H1 (cell line): ENCODE measurements around the gene PAX8. TPM values are rescaled to one million over a fixed set of nuclear protein-coding genes. Genes with fewer than 3 reads are reported as not detected.

ENCODE experiments used
- CTCF ChIA-PET: fragments of 300-600 bp; sonication (Branson Sonifier 250); formaldehyde crosslinking; loops from one replicate; lab custom pipeline; 2021; ENCODE audit not compliant: partially characterized antibody; lab: Charles Lee
- POLR2A ChIA-PET: fragments of 300-600 bp; sonication (Branson Sonifier 250); formaldehyde crosslinking; loops from one replicate; lab custom pipeline; 2021; ENCODE audit warnings: inconsistent platforms; ENCODE audit not compliant: partially characterized antibody; lab: Charles Lee
- DNase-seq, 2 experiments: peaks; one replicate each; pipeline versions ENCODE4 v3.0.0 to v3.0.0-alpha.2; 2010 to 2022; ENCODE audit warnings: low spot score in 2 of 2, low read depth in 1 of 2, mixed read lengths in 1 of 2
- FAIRE-seq: peaks from 2 replicates; lab custom pipeline; 2011; peaks lifted over from hg19 to GRCh38; lab: Jason Lieb, UNC
- H2AFZ ChIP-seq: 2 replicates; pipeline ENCODE4 v1.8.1; 2012; ENCODE audit warnings: low read length, inconsistent platforms
- H2AK5ac ChIP-seq: 2 replicates; pipeline ENCODE4 v1.6.1; 2013; ENCODE audit warnings: low read depth, low read length
- H2BK120ac ChIP-seq: replicated peaks from 2 replicates; pipeline ENCODE3; 2013; ENCODE audit warnings: low read depth, low read length, inconsistent platforms
- H2BK12ac ChIP-seq: 2 replicates; pipeline ENCODE4 v1.6.1; 2013; ENCODE audit warnings: low read depth, low read length
- H2BK15ac ChIP-seq: 2 replicates; pipeline ENCODE4 v1.6.1; 2013; ENCODE audit warnings: low read length
- H2BK20ac ChIP-seq: 2 replicates; pipeline ENCODE4 v1.6.1; 2013; ENCODE audit warnings: low read length
- H2BK5ac ChIP-seq: 2 replicates; pipeline ENCODE4 v1.6.1; 2013; ENCODE audit warnings: low read depth, low read length
- H3K14ac ChIP-seq: 2 replicates; pipeline ENCODE4 v1.6.1; 2013; ENCODE audit warnings: inconsistent platforms; ENCODE audit not compliant: insufficient read length
- H3K18ac ChIP-seq: 2 replicates; pipeline ENCODE4 v1.6.1; 2013; ENCODE audit warnings: low read length; ENCODE audit errors: extremely low read depth
- H3K23ac ChIP-seq: 2 replicates; pipeline ENCODE4 v1.6.1; 2013; ENCODE audit warnings: inconsistent platforms; ENCODE audit not compliant: insufficient read length
- H3K23me2 ChIP-seq: 2 replicates; pipeline ENCODE4 v1.6.1; 2013; ENCODE audit warnings: low read depth, low read length
- H3K27ac ChIP-seq: 2 replicates; pipeline ENCODE4 v1.6.1; 2011; ENCODE audit warnings: low read depth, low read length, inconsistent platforms
- H3K27me3 ChIP-seq, 4 experiments: replicated peaks in 1 of 4; 1 replicate in 1 of 4; 2 replicates in 3 of 4; pipeline versions ENCODE4 v1.6.1 to v1.8.1; 2011 to 2013; ENCODE audit warnings: low read length in 3 of 4, mild to moderate bottlenecking in 3 of 4, inconsistent platforms in 2 of 4, mixed read lengths in 2 of 4, moderate library complexity in 1 of 4; ENCODE audit not compliant: control insufficient read depth in 3 of 4, insufficient read depth in 3 of 4; ENCODE audit errors: extremely low read depth in 1 of 4
- H3K36me3 ChIP-seq, 4 experiments: 2 replicates each; pipeline versions ENCODE4 v1.6.1 to v1.8.1; 2011 to 2013; ENCODE audit warnings: mild to moderate bottlenecking in 4 of 4, low read length in 3 of 4, moderate library complexity in 2 of 4, control low read depth in 1 of 4, inconsistent platforms in 1 of 4; ENCODE audit not compliant: insufficient read depth in 4 of 4, control insufficient read depth in 2 of 4
- H3K4ac ChIP-seq: replicated peaks from 2 replicates; pipeline ENCODE3; 2013; ENCODE audit warnings: low read length, low read depth, mixed read lengths, inconsistent platforms; ENCODE audit not compliant: insufficient read length
- H3K4me1 ChIP-seq, 4 experiments: replicated peaks in 1 of 4; 1 replicate in 1 of 4; 2 replicates in 3 of 4; pipeline versions ENCODE4 v1.6.1 to v1.8.1; 2011 to 2013; ENCODE audit warnings: low read length in 3 of 4, inconsistent platforms in 2 of 4, mixed read lengths in 1 of 4; ENCODE audit not compliant: insufficient read depth in 4 of 4, control insufficient read depth in 3 of 4
- H3K4me2 ChIP-seq, 2 experiments: 2 replicates each; pipeline versions ENCODE4 v1.6.1 to v1.8.1; 2011 to 2013; ENCODE audit warnings: low read depth in 2 of 2, low read length in 2 of 2, control low read depth in 1 of 2, inconsistent platforms in 1 of 2, mild to moderate bottlenecking in 1 of 2; ENCODE audit not compliant: insufficient read depth in 1 of 2
- H3K4me3 ChIP-seq, 4 experiments: fragments of 200-600, 300-600 bp in 1 of 4; sonication (generic), shearing (Covaris generic), sonication (Bioruptor Twin) in 1 of 4; 2 replicates each; pipeline versions ENCODE4 v1.5.1 to v1.8.1; 2011 to 2016; ENCODE audit warnings: low read length in 4 of 4, low read depth in 3 of 4, control low read depth in 2 of 4, inconsistent platforms in 2 of 4, mild to moderate bottlenecking in 2 of 4, mixed read lengths in 1 of 4, moderate library complexity in 1 of 4; ENCODE audit not compliant: insufficient read depth in 2 of 4; ENCODE audit errors: extremely low read depth in 1 of 4
- H3K56ac ChIP-seq: replicated peaks from 2 replicates; pipeline ENCODE3; 2013; ENCODE audit warnings: low read depth, mild to moderate bottlenecking, mixed read lengths, low read length, inconsistent platforms; ENCODE audit not compliant: insufficient read length
- H3K79me1 ChIP-seq: 2 replicates; pipeline ENCODE4 v1.6.1; 2013; ENCODE audit warnings: low read depth, low read length, control low read depth
- H3K79me2 ChIP-seq, 2 experiments: 2 replicates each; pipeline versions ENCODE4 v1.6.1 to v1.8.1; 2012 to 2013; ENCODE audit warnings: low read length in 2 of 2, mild to moderate bottlenecking in 2 of 2, inconsistent platforms in 1 of 2; ENCODE audit not compliant: insufficient read depth in 2 of 2, control insufficient read depth in 1 of 2
- H3K9ac ChIP-seq, 4 experiments: replicated peaks in 1 of 4; 1 replicate in 1 of 4; 2 replicates in 3 of 4; pipeline versions ENCODE4 v1.6.1 to v1.8.1; 2011 to 2013; ENCODE audit warnings: low read depth in 3 of 4, low read length in 3 of 4, control low read depth in 2 of 4, mild to moderate bottlenecking in 2 of 4, moderate library complexity in 2 of 4, inconsistent platforms in 1 of 4; ENCODE audit errors: extremely low read depth in 1 of 4
- H3K9me3 ChIP-seq, 2 experiments: 2 replicates each; pipeline versions ENCODE4 v1.6.1 to v1.8.1; 2012 to 2013; ENCODE audit warnings: mild to moderate bottlenecking in 2 of 2, moderate library complexity in 2 of 2, control low read depth in 1 of 2, inconsistent platforms in 1 of 2, low read depth in 1 of 2, low read length in 1 of 2, mixed read lengths in 1 of 2; ENCODE audit not compliant: insufficient read depth in 2 of 2
- H4K20me1 ChIP-seq, 2 experiments: replicated peaks in 1 of 2; 2 replicates each; pipeline versions ENCODE3 to v1.8.1; 2011 to 2013; ENCODE audit warnings: inconsistent platforms in 2 of 2, low read length in 2 of 2, mild to moderate bottlenecking in 1 of 2; ENCODE audit not compliant: insufficient read depth in 2 of 2, control insufficient read depth in 1 of 2
- H4K5ac ChIP-seq: 2 replicates; pipeline ENCODE4 v1.6.1; 2013; ENCODE audit warnings: low read length, low read depth, mixed read lengths, inconsistent platforms; ENCODE audit not compliant: insufficient read length
- H4K8ac ChIP-seq: 2 replicates; pipeline ENCODE4 v1.8.0; 2013; ENCODE audit warnings: mild to moderate bottlenecking, moderate library complexity, low read length, inconsistent platforms; ENCODE audit not compliant: insufficient read depth; ENCODE audit errors: extremely low read depth
- H4K91ac ChIP-seq: replicated peaks from 2 replicates; pipeline ENCODE3; 2013; ENCODE audit warnings: low read length, mixed read lengths, inconsistent platforms; ENCODE audit not compliant: insufficient read length
- CBX5 ChIP-seq: fragments of 300-800, 300-1000 bp; sonication (generic); IDR thresholded peaks from 2 replicates; pipeline ENCODE4 v1.7.1; 2016; ENCODE audit warnings: antibody characterized with exemption, low read length, low read depth
- CEBPB ChIP-seq: IDR thresholded peaks from 2 replicates; pipeline ENCODE4 v1.6.1; 2012; ENCODE audit warnings: low read depth, low read length
- CTBP2 ChIP-seq: IDR thresholded peaks from 2 replicates; pipeline ENCODE4 v1.7.0; 2011; ENCODE audit warnings: borderline replicate concordance, mild to moderate bottlenecking, moderate library complexity, mixed read lengths, low read length; ENCODE audit not compliant: insufficient read depth, insufficient read length
- HDAC2 ChIP-seq, 2 experiments: fragments of 300-600 bp in 1 of 2; sonication (generic) in 1 of 2; IDR thresholded peaks; 2 replicates each; pipeline ENCODE4 v1.6.1; 2011 to 2012; ENCODE audit warnings: low read depth in 2 of 2, low read length in 2 of 2, mild to moderate bottlenecking in 2 of 2, moderate library complexity in 2 of 2, borderline replicate concordance in 1 of 2, inconsistent platforms in 1 of 2
- JUN ChIP-seq: IDR thresholded peaks from 2 replicates; pipeline ENCODE4 v1.6.1; 2011; ENCODE audit warnings: low read depth, mild to moderate bottlenecking, improper control_type of control experiment, low read length
- JUND ChIP-seq: IDR thresholded peaks from 2 replicates; pipeline ENCODE4 v1.6.1; 2011; ENCODE audit warnings: mild to moderate bottlenecking, improper control_type of control experiment, low read length
- KDM4A ChIP-seq: IDR thresholded peaks from one replicate; pipeline ENCODE4 v1.7.1; 2012; ENCODE audit warnings: low read depth, mild to moderate bottlenecking, moderate library complexity, low read length, inconsistent platforms; ENCODE audit not compliant: severe bottlenecking
- KDM5A ChIP-seq: fragments of 200-600 bp; IDR thresholded peaks from 2 replicates; pipeline ENCODE4 v1.7.1; 2012; ENCODE audit warnings: mild to moderate bottlenecking, low read length, inconsistent platforms, mixed read lengths
- PHF8 ChIP-seq: fragments of 200-600 bp; sonication (generic); conservative IDR thresholded peaks from 2 replicates; pipeline ENCODE4 v1.7.1; 2012; ENCODE audit warnings: low read depth, mild to moderate bottlenecking, inconsistent platforms, low read length, moderate library complexity
- POLR2AphosphoS5 ChIP-seq: IDR thresholded peaks from 2 replicates; pipeline ENCODE4 v1.6.1; 2011; ENCODE audit warnings: low read depth, low read length
- RFX5 ChIP-seq: IDR thresholded peaks from 2 replicates; pipeline ENCODE4 v1.6.1; 2011; ENCODE audit warnings: low read depth, low read length, improper control_type of control experiment, borderline replicate concordance
- SIN3A ChIP-seq, 2 experiments: IDR thresholded peaks in 1 of 2; conservative IDR thresholded peaks in 1 of 2; 2 replicates each; pipeline ENCODE4 v1.6.1; 2011 to 2012; ENCODE audit warnings: low read length in 2 of 2, improper control_type of control experiment in 1 of 2, low read depth in 1 of 2, mild to moderate bottlenecking in 1 of 2
- SIX5 ChIP-seq: IDR thresholded peaks from 2 replicates; pipeline ENCODE4 v1.6.1; 2011; ENCODE audit warnings: mild to moderate bottlenecking, low read depth, low read length
- WGBS, 2 experiments: shearing (Covaris generic) in 1 of 2; methylation state at CpG; one replicate each; pipeline versions ENCODE4 v1.1.6 to v1.1.7; 2013 to 2015; ENCODE audit warnings: low lambda C conversion rate in 2 of 2, mixed read lengths in 2 of 2, inconsistent platforms in 1 of 2, low coverage in 1 of 2, missing lambda C conversion rate in 1 of 2; ENCODE audit not compliant: insufficient replicate concordance in 2 of 2, insufficient coverage in 1 of 2, insufficient read length in 1 of 2; ENCODE audit errors: extremely low coverage in 1 of 2, missing lambda C conversion rate in 1 of 2; 5-methylcytosine and 5-hydroxymethylcytosine counted together
- polyA plus RNA-seq, 7 experiments: library from polyadenylated mRNA; depleted of rRNA in 3 of 7; stranded (reverse) in 5 of 7; unstranded in 2 of 7; fragments of >200 nt in 5 of 7; fragments of 200-250 nt in 2 of 7; gene quantifications; 1 replicate in 5 of 7; 2 replicates in 1 of 7; 4 replicates in 1 of 7; pipeline versions ENCODE4 v1.2.1 to v1.2.3, GENCODE V29; 2011 to 2013; ENCODE audit warnings: missing spikeins in 2 of 7, mixed read lengths in 2 of 7
- total RNA-seq: library from RNA; stranded (reverse); fragmentation: NEBNext Ultra II Directional; extraction: Animal tissue kit (Norgen Biotek cat#: 25700); gene quantifications from 2 replicates; pipeline ENCODE4 v1.2.1, GENCODE V29; 2021

The PAX8 gene
- total and polyA plus RNA-seq, 2 of the 8 experiments (the other 6 are each of a cell fraction or from before 2014, with no cell fraction given): 0.02 TPM; not detected in 1

GRCh38 chr2:113169586-113169985, 109.1 kb downstream of the PAX8 start:
- H2BK5ac ChIP-seq: no peak overlapping the region
- no peaks in the 10 kb centered on the region for H3K36me3 ChIP-seq
- peaks cover 0 to under 1% (median under 1%) of the 10 kb centered on the region in 4 experiments; a peak in 1 of 7 replicates for H3K27me3 ChIP-seq
- no peak overlapping the region for H3K4me3 ChIP-seq
- no peak overlapping the region for H3K4ac ChIP-seq
- H3K79me2 ChIP-seq: no peaks in the 10 kb centered on the region
- no peaks in the 10 kb centered on the region for H3K79me1 ChIP-seq
- no peak overlapping the region for H4K91ac ChIP-seq
- H3K9ac ChIP-seq: no peak overlapping the region
- no peak overlapping the region for H2AFZ ChIP-seq
- no peak overlapping the region for H3K14ac ChIP-seq
- H2BK20ac ChIP-seq: no peak overlapping the region
- H4K20me1 ChIP-seq: no peaks in the 10 kb centered on the region
- H3K23me2 ChIP-seq: no peaks in the 10 kb centered on the region
- no peak overlapping the region for H3K27ac ChIP-seq
- no peak overlapping the region for H3K4me2 ChIP-seq
- H4K5ac ChIP-seq: no peak overlapping the region
- ChIA-PET CTCF (interaction anchor here (1.5 kb wide), 1 partner anchor 33 kb away, joined by 4 read pairs; no protein-coding TSS in a partner anchor), POLR2A (no interaction called here)
- H3K4me1 ChIP-seq: peaks cover 0 to 6% (median 0%) of the 10 kb centered on the region in 4 experiments; a peak in 3 of 7 replicates
- no peak overlapping the region for H2AK5ac ChIP-seq
- DNase-seq: no peak
- 97% methylated on average over 3 of the region's 3 CpGs; no CpG with 5 or more reads in 1 of the 2 experiments for whole genome bisulfite sequencing, 2 experiments
- FAIRE-seq: no peak
- no peak overlapping the region for H3K18ac ChIP-seq
- no peaks in the 10 kb centered on the region for H3K9me3 ChIP-seq
- no peak overlapping the region for H2BK12ac ChIP-seq
- H4K8ac ChIP-seq: no peak overlapping the region
- H3K56ac ChIP-seq: no peak overlapping the region
- H3K23ac ChIP-seq: no peak overlapping the region
- H2BK15ac ChIP-seq: no peak overlapping the region
- no peak overlapping the region for H2BK120ac ChIP-seq
- no peak for TF ChIP-seq JUND
- no peak for TF ChIP-seq SIN3A (conservative IDR thresholded peaks at IDR 0.05 in 1 of 2, IDR thresholded peaks at IDR 0.05 in 1 of 2; ENCODE audit: low read depth in 1 of 2, low read length in 2 of 2)
- TF ChIP-seq PHF8: no peak
- TF ChIP-seq HDAC2 (IDR thresholded peaks at IDR 0.05; ENCODE audit: borderline replicate concordance in 1 of 2, low read depth in 2 of 2, low read length in 2 of 2): no peak
- TF ChIP-seq KDM5A: no peak
- no peak for TF ChIP-seq KDM4A
- no peak for TF ChIP-seq CTBP2
- TF ChIP-seq POLR2AphosphoS5: no peak
- no peak for TF ChIP-seq JUN
- TF ChIP-seq CEBPB: no peak
- TF ChIP-seq CBX5: no peak
- TF ChIP-seq RFX5: no peak
- TF ChIP-seq SIX5: no peak
